Caco-2 (cell line): ENCODE results near the gene TTL. TPM values are rescaled to one million over a fixed set of nuclear protein-coding genes. Genes with fewer than 3 reads are reported as not detected.

Source experiments
- BruUV-seq: library from RNA; stranded (reverse); fragments of 400-500 nt; replicated peaks from 2 replicates; lab custom pipeline; 2021; lab: Mats Ljungman, UMichigan
- CTCF ChIA-PET: fragments of 300-600 bp; sonication (Branson Sonifier 250); formaldehyde crosslinking; loops from one replicate; lab custom pipeline; 2022; ENCODE audit warnings: antibody characterized with exemption; lab: Charles Lee
- POLR2A ChIA-PET: fragments of 300-600 bp; sonication (Branson Sonifier 250); formaldehyde crosslinking; loops from one replicate; lab custom pipeline; 2022; ENCODE audit warnings: antibody characterized with exemption; lab: Charles Lee
- DNase-seq, 2 experiments: peaks; one replicate each; pipeline versions ENCODE4 v3.0.0 to v3.0.0-alpha.2; 2020 to 2022
- H3K27me3 ChIP-seq: replicated peaks from 2 replicates; pipeline ENCODE4 v1.6.0; 2011; ENCODE audit warnings: low read length; ENCODE audit not compliant: control insufficient read depth, insufficient read depth
- H3K36me3 ChIP-seq: 2 replicates; pipeline ENCODE4 v1.5.1; 2011; ENCODE audit warnings: low read length; ENCODE audit not compliant: control insufficient read depth, insufficient read depth
- H3K4me1 ChIP-seq: fragments of 250-450 bp; sonication (Bioruptor Pico); 2 replicates; pipeline ENCODE4 v1.5.1; 2020; ENCODE audit warnings: mild to moderate bottlenecking
- H3K4me3 ChIP-seq: 2 replicates; pipeline ENCODE4 v1.5.1; 2011; ENCODE audit warnings: low read depth, mild to moderate bottlenecking, control low read depth, low read length
- H3K9me3 ChIP-seq: fragments of 250-450 bp; sonication (Bioruptor Pico); 2 replicates; pipeline ENCODE4 v1.5.1; 2020; ENCODE audit warnings: mild to moderate bottlenecking, moderate library complexity
- H3K27ac Mint-ChIP-seq: one replicate; pipeline ENCODE4 v1.8.0; 2022; ENCODE audit warnings: mixed read lengths; ENCODE audit not compliant: unreplicated experiment
- H3K27me3 Mint-ChIP-seq: one replicate; pipeline ENCODE4 v1.8.0; 2022; ENCODE audit warnings: mixed read lengths; ENCODE audit not compliant: insufficient read depth, unreplicated experiment
- H3K36me3 Mint-ChIP-seq: one replicate; pipeline ENCODE4 v1.8.0; 2022; ENCODE audit warnings: mild to moderate bottlenecking, mixed read lengths; ENCODE audit not compliant: insufficient read depth, unreplicated experiment
- H3K4me1 Mint-ChIP-seq: one replicate; pipeline ENCODE4 v1.8.0; 2022; ENCODE audit warnings: low read depth, mixed read lengths; ENCODE audit not compliant: unreplicated experiment
- H3K4me3 Mint-ChIP-seq: one replicate; pipeline ENCODE4 v1.8.0; 2022; ENCODE audit warnings: mild to moderate bottlenecking, moderate library complexity, mixed read lengths; ENCODE audit not compliant: unreplicated experiment
- H3K9me3 Mint-ChIP-seq: one replicate; pipeline ENCODE4 v1.8.0; 2022; ENCODE audit warnings: mixed read lengths; ENCODE audit not compliant: unreplicated experiment
- CTCF ChIP-seq, 2 experiments: fragments of 200-600 bp in 1 of 2; IDR thresholded peaks; 1 replicate in 1 of 2; 2 replicates in 1 of 2; pipeline versions ENCODE4 v1.5.1 to v1.8.0; 2011 to 2022; ENCODE audit warnings: antibody characterized with exemption in 1 of 2, control low read depth in 1 of 2, inconsistent platforms in 1 of 2, low read depth in 1 of 2, low read length in 1 of 2, mild to moderate bottlenecking in 1 of 2, moderate library complexity in 1 of 2; ENCODE audit not compliant: insufficient read depth in 1 of 2, severe bottlenecking in 1 of 2, unreplicated experiment in 1 of 2
- intact Hi-C: fragments of 100-400 bp; cut with micrococcal nuclease; formaldehyde crosslinking; loops from one replicate; pipeline ENCODE4 v1.10.0; 2022; ENCODE audit not compliant: unreplicated experiment
- total RNA-seq: library from RNA; stranded (reverse); gene quantifications from 2 replicates; pipeline ENCODE4 v1.2.3, GENCODE V29; 2022

TTL gene
- total RNA-seq, 1 experiment from 2014 or later: 46.9 TPM

GRCh38 chr2:112462178-112462577 is 19.8 kb upstream of the TTL start:
- Mint-ChIP-seq H3K4me3 (no peak overlapping the region), H3K36me3 (no peaks in the 10 kb centered on the region), H3K27ac (no peak overlapping the region), H3K27me3 (peaks cover 2% of the 10 kb centered on the region), H3K9me3 (no peaks in the 10 kb centered on the region), H3K4me1 (no peaks in the 10 kb centered on the region)
- no TSS peak for BruUV-seq
- DNase-seq: no peak
- POLR2A ChIA-PET: no interaction called here
- H3K36me3 ChIP-seq: no peaks in the 10 kb centered on the region
- H3K4me1 ChIP-seq: no peaks in the 10 kb centered on the region; the same call in 1 of the 2 replicates
- H3K9me3 ChIP-seq: no peaks in the 10 kb centered on the region; the same call in 1 of the 2 replicates
- no peaks in the 10 kb centered on the region for H3K27me3 ChIP-seq
- intact Hi-C loops: no loop called here
- no peak overlapping the region for H3K4me3 ChIP-seq
- CTCF ChIA-PET: no interaction called here
- TF ChIP-seq CTCF (IDR thresholded peaks at IDR 0.05; ENCODE audit: insufficient read depth in 1 of 2, low read depth in 1 of 2, low read length in 1 of 2, severe bottlenecking in 1 of 2, unreplicated experiment in 1 of 2): no peak

GRCh38 chr2:112463256-112463655 is 18.7 kb upstream of the TTL start:
- no peaks in the 10 kb centered on the region for H3K27me3 ChIP-seq
- H3K36me3 ChIP-seq: no peaks in the 10 kb centered on the region
- intact Hi-C loops: no loop called here
- ChIA-PET CTCF (no interaction called here), POLR2A (no interaction called here)
- Mint-ChIP-seq H3K27me3 (peaks cover 2% of the 10 kb centered on the region), H3K4me3 (no peak overlapping the region), H3K4me1 (no peaks in the 10 kb centered on the region), H3K9me3 (no peaks in the 10 kb centered on the region), H3K27ac (no peak overlapping the region), H3K36me3 (no peaks in the 10 kb centered on the region)
- no TSS peak for BruUV-seq
- no peak for TF ChIP-seq CTCF (IDR thresholded peaks at IDR 0.05; ENCODE audit: insufficient read depth in 1 of 2, low read depth in 1 of 2, low read length in 1 of 2, severe bottlenecking in 1 of 2, unreplicated experiment in 1 of 2)
- no peak for DNase-seq
- H3K4me3 ChIP-seq: no peak overlapping the region
- H3K4me1 ChIP-seq: no peaks in the 10 kb centered on the region; the same call in 1 of the 2 replicates
- H3K9me3 ChIP-seq: no peaks in the 10 kb centered on the region; the same call in 1 of the 2 replicates

- Histone ChIP-seq H3K4me1 (no peaks in the 10 kb centered on the region; the same call in 1 of the 2 replicates), H3K36me3 (no peaks in the 10 kb centered on the region), H3K9me3 (no peaks in the 10 kb centered on the region; the same call in 1 of the 2 replicates), H3K4me3 (no peak overlapping the region), H3K27me3 (no peaks in the 10 kb centered on the region)
- Mint-ChIP-seq H3K4me3 (no peak overlapping the region), H3K36me3 (no peaks in the 10 kb centered on the region), H3K27ac (no peak overlapping the region), H3K9me3 (no peaks in the 10 kb centered on the region), H3K4me1 (no peaks in the 10 kb centered on the region), H3K27me3 (peaks cover 2% of the 10 kb centered on the region)
- POLR2A ChIA-PET: no interaction called here
- intact Hi-C loops: no loop called here
- no TSS peak for BruUV-seq
- DNase-seq: no peak
- CTCF ChIA-PET: interaction anchor here (0.7 kb wide), 1 partner anchor 13 kb away, joined by 3 read pairs; no protein-coding TSS in a partner anchor
- no peak for TF ChIP-seq CTCF (IDR thresholded peaks at IDR 0.05; ENCODE audit: insufficient read depth in 1 of 2, low read depth in 1 of 2, low read length in 1 of 2, severe bottlenecking in 1 of 2, unreplicated experiment in 1 of 2)
These were observed 16.6 kb upstream of the TTL start for GRCh38 chr2:112465382-112465781.
